Cardiac fibroblast (primary cell): ENCODE data around the gene BRMS1.
"Not testable (repeated sequence)": the region's sequence is repeated elsewhere in the genome, so short reads cannot be mapped to it uniquely, and the experiment has no call there.

ENCODE experiments used
- DNase-seq, 2 donors: peaks; one replicate each; pipeline versions ENCODE4 v3.0.0 to v3.0.0-alpha.2; 2010; ENCODE audit warnings: low read depth in 2 of 2
- H3K4me3 ChIP-seq, 2 donors: replicated peaks in 1 of 2; 1 replicate in 1 of 2; 2 replicates in 1 of 2; pipeline ENCODE4 v1.5.1; 2011; ENCODE audit warnings: low read depth in 2 of 2, low read length in 2 of 2, mild to moderate bottlenecking in 2 of 2, moderate library complexity in 1 of 2
- CTCF ChIP-seq: IDR thresholded peaks from one replicate; pipeline ENCODE4 v1.5.1; 2011; ENCODE audit warnings: low read depth, mild to moderate bottlenecking, low read length, inconsistent platforms

Gene BRMS1

GRCh38 chr11:66344550-66345315 lies at the start of gene BRMS1:
Gene BRMS1 (minus strand): TSS chr11:66345104. CDS start chr11:66342234, 2,870 bp downstream.
- peak; percentile 23 for TF ChIP-seq CTCF
- peak within 1 kb of the TSS; percentile 94 to 97 for H3K4me3 ChIP-seq
- peak; percentile 97 to 98 for DNase-seq

GRCh38 chr11:66393954-66394353 lies 49.0 kb upstream of the BRMS1 start:
- H3K4me3 ChIP-seq: no peak overlapping the region
- TF ChIP-seq CTCF: no peak
- DNase-seq: no peak

- H3K4me3 ChIP-seq: no peak overlapping the region
- no peak for TF ChIP-seq CTCF
- no peak for DNase-seq
Observed at GRCh38 chr11:66391322-66391721, 46.4 kb upstream of the BRMS1 start.

- peak; percentile 96 for TF ChIP-seq CTCF
- DNase-seq: peak; percentile 82 to 83
Observed at GRCh38 chr11:66388780-66389386, 44.0 kb upstream of the BRMS1 start.

GRCh38 chr11:66386171-66387069 lies 41.5 kb upstream of the BRMS1 start:
- H3K4me3 ChIP-seq: peak overlapping the region in 1 of 2 donors; percentile 24
- peak; percentile 93 for TF ChIP-seq CTCF

More at GRCh38 chr11:66388780-66389386, 44.0 kb upstream of the BRMS1 start:
- H3K4me3 ChIP-seq: no peak overlapping the region

GRCh38 chr11:66384316-66384715 lies 39.4 kb upstream of the BRMS1 start:
- not testable (repeated sequence) for DNase-seq

More at GRCh38 chr11:66386171-66387069, 41.5 kb upstream of the BRMS1 start:
- DNase-seq: peak; percentile 90 to 94

GRCh38 chr11:66380264-66380663 lies 35.4 kb upstream of the BRMS1 start:
- not testable (repeated sequence) for DNase-seq, H3K4me3 ChIP-seq

More at GRCh38 chr11:66384316-66384715, 39.4 kb upstream of the BRMS1 start:
- not testable (repeated sequence) for H3K4me3 ChIP-seq

GRCh38 chr11:66373690-66374287 lies 28.9 kb upstream of the BRMS1 start:
- DNase-seq, H3K4me3 ChIP-seq: not testable (repeated sequence)
